HG03175 (cell line): Measurements from ENCODE around the gene CDC123.
A peak's percentile ranks its signal among the peaks of the same experiment; 100 is the strongest.
"Not testable (repeated sequence)": the region's sequence is repeated elsewhere in the genome, so short reads cannot be mapped to it uniquely, and the experiment has no call there.

Experiments used
- ATAC-seq: cut with Tn5 transposase; IDR thresholded peaks from one replicate; pipeline ENCODE4 v1.9.1; 2021; ENCODE audit warnings: mild to moderate bottlenecking, moderate library complexity; ENCODE audit not compliant: unreplicated experiment

Gene CDC123

GRCh38 chr10:12188656-12189055, 7.3 kb upstream of the CDC123 start:
- ATAC-seq = no peak

- ATAC-seq = no peak
These were observed 6.6 kb upstream of the CDC123 start for GRCh38 chr10:12189426-12189825.

- ATAC-seq = no peak
These were observed 4.3 kb upstream of the CDC123 start for GRCh38 chr10:12191715-12192114.

GRCh38 chr10:12193193-12193592, 2.8 kb upstream of the CDC123 start:
- ATAC-seq = no peak

- ATAC-seq = no peak
These were observed 1.2 kb upstream of the CDC123 start for GRCh38 chr10:12194752-12195271.

DNA sequence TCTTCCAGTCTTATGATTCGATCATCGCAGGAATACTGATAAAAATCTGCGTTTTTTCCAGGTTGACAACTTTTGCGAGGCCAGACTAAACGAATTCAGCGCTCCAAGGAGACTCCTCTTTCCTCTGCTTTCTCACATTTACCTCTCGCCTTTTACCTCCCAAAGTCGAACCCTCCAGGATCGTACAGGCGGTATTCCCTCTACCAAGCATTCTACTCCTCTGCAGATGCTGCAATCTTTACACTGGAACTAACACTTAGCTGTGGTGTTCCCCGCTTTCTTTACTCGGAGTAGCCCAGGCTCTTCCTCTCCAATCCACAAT, 746 bp upstream of the CDC123 start:
- ATAC-seq = peak; percentile 2

GRCh38 chr10:12196531-12197211, 683 bp downstream of the CDC123 start:
- no peak for ATAC-seq

GRCh38 chr10:12198156-12198555, 2.2 kb downstream of the CDC123 start:
- ATAC-seq = no peak

GRCh38 chr10:12200850-12201249, 4.9 kb downstream of the CDC123 start:
- ATAC-seq = no peak

GRCh38 chr10:12201543-12201942, 5.6 kb downstream of the CDC123 start:
- ATAC-seq = no peak

DNA sequence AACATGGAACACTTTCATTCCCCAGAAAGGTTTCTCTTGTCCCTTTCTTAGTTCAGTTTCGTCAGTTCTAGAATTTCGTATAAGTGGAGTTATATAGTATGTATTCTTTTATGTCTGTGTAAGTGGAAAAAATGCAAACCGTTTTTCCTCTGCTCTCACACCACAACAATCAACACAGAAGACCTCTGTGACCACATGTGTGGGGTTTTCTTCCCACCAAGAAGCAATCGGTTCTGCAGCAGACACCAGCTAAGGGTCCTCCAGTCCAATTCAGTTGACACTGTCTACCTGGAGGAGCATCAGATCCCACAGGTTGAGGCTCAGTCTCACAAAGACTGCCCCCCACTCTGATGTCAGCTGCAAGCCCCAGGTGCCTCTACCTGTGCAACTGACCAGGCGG, 6.2 kb downstream of the CDC123 start:
- ATAC-seq = no peak

GRCh38 chr10:12205082-12205481, 9.1 kb downstream of the CDC123 start:
- no peak for ATAC-seq

DNA sequence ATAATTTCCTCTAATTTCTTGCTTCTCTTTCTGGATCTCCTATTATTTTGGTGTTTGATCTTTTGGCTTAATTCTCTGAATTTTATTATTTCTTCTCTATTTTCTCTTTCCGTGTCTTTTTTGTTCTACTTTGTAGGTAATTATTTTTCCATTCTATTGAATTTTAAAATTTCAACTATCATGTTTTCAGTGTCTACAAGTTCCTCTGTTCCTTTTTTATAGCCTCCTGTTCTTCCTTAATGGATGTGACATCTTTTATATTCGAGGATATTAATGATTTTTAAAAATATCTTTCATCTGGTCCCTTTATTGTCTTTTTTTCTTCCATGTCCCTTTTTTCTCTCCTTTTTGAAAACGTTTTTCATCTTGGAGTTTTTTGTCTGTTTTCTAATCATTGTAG, 11.1 kb downstream of the CDC123 start:
- ATAC-seq = no peak

GRCh38 chr10:12208460-12208859, 12.5 kb downstream of the CDC123 start:
- no peak for ATAC-seq

DNA sequence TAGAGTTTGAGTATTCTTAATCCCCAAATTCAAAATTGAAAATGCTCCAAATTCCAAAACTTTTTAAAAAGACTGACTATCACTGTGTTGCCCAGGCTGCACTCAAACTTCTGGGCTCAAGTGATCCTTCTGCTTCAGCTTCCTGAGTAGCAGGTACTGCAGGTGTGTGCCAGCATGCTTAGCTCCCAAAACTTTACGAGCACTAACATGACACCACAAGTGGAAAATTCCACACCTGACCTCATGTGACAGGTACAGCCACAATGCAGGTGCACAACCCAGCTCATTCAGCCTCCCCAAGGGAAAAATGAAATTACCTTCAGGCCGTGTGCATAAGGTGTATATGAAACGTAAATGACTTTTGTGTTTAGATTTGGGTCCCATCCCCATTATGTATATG, 16.5 kb downstream of the CDC123 start:
- no peak for ATAC-seq

DNA sequence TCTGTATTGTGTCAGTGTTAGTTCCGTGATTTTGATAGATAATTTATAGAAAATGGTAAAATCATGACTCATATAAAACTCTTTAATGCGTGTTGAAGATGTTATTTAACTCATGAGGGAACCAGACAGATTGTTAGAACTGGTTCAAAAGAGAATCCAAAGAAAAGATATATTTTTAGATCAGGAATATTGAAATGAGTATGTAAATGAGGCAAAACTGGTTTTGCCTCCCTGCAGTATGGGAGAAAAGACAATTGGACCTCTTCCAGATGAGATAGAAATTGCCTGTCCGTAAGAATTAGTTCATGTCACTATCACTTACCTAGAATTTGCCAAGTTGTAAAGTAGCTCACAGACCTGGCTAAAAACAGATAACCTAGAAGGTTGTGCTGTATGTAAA, 17.6 kb downstream of the CDC123 start:
- ATAC-seq = no peak

DNA sequence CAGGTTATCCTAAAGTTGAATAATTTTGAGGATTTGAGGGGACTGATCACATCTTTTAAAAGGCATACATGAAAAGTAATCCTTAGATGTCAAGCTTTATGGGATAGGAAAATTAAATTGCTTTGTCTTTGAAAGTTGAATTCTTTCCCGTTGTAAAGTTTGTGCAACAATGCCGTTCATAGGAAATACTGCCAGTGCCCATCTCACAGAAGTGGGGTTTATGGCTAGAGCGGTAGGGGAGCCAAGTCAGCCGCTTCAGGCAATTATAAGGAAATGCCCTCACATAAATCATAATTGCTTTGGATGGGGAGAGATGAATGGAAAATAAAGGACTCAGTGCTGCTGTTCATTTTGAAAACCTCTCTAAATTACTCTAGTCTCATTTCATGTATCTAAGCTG, 18.1 kb downstream of the CDC123 start:
- ATAC-seq = no peak

DNA sequence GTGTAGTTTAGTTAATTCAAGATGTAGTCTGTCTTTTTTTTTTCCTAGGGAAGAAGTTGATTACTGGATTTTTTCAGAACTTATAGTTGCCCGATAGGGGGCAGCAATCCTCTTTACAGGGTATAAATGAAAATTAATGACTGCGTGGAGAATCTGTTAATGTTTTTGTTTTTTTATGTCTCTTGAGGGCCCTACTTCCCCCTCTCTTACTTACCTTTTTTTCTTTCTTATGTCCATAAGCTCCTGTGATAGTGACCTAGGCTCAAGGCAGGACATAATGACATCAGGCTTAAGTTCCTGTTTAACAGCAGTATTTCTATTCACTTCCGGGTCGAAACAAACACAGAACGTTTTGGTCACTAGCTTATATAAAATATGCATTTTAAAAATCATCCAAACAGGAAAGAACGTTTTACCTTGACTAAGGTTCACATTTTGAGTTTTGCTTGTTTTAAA, 18.8 kb downstream of the CDC123 start:
- ATAC-seq = no peak

DNA sequence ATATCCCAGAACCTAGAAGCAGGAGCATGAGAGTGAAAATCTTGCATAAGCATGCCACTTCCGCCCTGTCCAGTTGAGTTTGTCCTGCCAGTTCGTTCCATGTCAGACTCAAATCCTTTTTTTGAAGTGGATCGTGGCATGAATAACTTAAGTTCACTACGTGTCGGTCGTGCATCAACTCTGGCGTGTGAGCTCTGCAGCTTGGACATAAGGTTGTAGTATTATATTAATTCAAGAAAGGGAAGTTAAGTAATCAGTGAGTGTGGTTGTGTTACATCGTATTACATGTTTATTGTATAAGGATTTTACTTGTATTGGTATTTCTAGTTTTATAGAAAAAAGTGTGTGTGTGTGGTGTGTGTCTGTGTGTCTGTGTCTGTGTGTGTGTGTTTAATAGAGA, 23.0 kb downstream of the CDC123 start:
- ATAC-seq = no peak

GRCh38 chr10:12221323-12222298, 25.6 kb downstream of the CDC123 start:
- ATAC-seq = no peak

- no peak for ATAC-seq
These were observed 29.5 kb downstream of the CDC123 start for GRCh38 chr10:12225444-12225843.

- ATAC-seq = not testable (repeated sequence)
These were observed 30.4 kb downstream of the CDC123 start for GRCh38 chr10:12226438-12226837.
